GM12874 (cell line): ENCODE measurements around the gene CFDP1.

Experiments used
- TF ChIP-seq, protein P1 (sequence below): IDR thresholded peaks from 2 replicates; pipeline ENCODE4 v1.5.1; 2011; ENCODE audit warnings: low read depth, mild to moderate bottlenecking, control low read depth, low read length, moderate library complexity; ENCODE audit not compliant: insufficient read depth

Gene CFDP1

GRCh38 chr16:75476817-75477216, 43.5 kb upstream of the CFDP1 start:
- TF ChIP-seq, protein P1, sequence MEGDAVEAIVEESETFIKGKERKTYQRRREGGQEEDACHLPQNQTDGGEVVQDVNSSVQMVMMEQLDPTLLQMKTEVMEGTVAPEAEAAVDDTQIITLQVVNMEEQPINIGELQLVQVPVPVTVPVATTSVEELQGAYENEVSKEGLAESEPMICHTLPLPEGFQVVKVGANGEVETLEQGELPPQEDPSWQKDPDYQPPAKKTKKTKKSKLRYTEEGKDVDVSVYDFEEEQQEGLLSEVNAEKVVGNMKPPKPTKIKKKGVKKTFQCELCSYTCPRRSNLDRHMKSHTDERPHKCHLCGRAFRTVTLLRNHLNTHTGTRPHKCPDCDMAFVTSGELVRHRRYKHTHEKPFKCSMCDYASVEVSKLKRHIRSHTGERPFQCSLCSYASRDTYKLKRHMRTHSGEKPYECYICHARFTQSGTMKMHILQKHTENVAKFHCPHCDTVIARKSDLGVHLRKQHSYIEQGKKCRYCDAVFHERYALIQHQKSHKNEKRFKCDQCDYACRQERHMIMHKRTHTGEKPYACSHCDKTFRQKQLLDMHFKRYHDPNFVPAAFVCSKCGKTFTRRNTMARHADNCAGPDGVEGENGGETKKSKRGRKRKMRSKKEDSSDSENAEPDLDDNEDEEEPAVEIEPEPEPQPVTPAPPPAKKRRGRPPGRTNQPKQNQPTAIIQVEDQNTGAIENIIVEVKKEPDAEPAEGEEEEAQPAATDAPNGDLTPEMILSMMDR: no peak

DNA sequence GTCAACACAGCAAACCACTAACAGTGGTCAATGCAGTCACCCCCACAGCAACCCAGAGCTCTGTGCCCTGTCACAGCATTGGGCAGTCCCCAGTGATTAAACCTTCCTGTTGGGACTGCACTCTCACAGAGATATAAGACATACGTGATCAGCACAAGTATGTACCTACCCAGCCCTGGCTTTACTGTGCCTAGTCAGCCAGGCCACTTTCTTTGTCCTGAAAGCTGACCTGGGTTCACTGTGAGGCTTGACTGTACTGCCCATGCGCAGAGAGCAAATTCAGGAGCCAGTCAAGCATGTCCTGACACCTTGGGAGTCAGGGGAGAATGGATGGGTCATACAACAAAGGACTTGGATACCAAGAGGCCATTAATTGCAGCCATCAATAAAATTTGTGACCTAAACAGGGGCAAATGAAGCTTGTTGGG, 42.1 kb upstream of the CFDP1 start:
- TF ChIP-seq, protein P1: no peak

DNA sequence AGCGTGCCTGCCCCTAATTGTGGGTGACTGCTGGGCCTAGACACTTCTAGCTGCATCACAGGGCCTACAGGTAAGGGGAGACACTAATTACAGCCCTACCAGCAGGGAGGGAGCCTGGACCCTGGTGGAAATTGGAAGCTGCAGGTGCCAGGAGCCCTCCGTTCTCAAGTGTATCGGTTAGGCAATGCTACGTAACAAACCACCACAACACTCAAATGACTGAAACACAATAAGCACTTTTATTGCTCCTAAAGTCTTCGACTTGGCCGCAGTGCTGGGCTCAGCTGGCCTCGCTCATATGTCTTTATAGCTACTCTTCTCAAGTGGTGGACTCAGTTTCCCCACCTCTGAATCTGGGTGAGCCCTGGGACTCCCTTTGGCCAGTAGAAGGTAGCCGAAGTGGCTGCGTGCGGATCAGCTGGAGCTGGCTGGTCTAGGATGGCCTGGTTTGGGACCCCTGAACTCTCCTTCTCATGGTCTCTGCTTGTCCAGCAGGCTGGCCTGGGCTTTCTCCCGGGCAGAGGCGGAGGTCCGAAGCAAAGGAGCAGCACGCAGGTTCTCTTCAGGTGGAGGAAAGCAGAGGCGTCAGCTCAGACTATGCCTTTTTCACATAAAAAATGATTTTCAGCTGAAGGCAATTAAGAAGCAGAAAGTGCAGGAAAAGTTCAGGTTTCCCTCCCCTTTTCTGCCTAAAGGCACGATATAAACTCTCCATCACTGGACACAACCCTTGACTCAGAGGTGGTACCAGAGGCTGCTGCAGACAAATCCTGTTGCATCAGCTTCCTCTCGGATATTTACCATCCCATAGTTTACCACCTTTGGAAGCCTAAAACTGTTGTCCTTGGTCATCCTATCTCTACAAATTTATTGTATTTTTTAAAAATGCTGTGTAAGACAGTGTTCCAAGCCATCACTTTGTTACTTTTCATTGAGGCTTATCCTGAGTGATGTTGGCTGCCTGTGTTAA, 39.9 kb upstream of the CFDP1 start:
- TF ChIP-seq, protein P1: no peak

DNA sequence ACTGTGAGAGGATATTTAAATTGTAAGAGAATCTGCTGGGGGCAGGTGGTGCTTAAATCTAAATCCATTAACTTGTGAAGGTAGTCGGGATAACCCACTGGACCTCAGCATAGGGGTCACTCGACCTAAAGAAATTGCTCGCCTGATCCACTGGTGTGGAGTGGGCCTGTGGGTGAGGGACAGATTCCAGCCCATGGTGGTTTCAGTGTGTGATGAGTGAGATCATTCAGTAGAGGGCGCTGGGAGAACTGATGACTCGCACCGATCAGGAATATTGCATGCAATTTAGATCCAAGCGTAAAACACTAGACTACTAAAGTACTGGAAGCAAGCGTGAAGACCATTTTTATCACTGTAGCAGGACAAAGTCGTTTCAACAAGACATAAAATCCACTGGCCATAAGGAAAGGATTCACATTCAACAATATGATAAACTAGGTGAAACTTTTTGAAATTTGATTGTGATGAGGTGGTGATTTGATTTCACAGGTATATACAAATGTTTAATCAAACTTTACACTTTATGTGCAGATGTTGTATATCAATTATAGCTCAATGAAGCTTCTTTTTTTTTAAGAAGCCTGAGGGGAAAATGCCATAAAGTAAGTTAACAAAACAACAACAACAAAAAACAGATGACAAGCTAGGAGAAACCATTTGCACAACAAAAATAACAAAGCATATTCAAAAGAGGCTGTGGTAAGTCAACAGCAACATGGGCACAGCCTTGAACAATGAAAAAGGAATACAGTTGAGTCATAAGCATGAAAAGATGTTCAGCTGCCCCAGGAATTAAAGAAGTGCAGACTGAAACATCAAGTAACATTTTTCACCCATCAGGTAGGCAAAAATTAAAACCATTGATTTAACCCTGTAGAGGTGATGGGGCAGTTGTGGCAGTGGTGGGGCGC, 38.7 kb upstream of the CFDP1 start:
- TF ChIP-seq, protein P1: peak; percentile 77

GRCh38 chr16:75466760-75467159, 33.5 kb upstream of the CFDP1 start:
- TF ChIP-seq, protein P1: no peak

DNA sequence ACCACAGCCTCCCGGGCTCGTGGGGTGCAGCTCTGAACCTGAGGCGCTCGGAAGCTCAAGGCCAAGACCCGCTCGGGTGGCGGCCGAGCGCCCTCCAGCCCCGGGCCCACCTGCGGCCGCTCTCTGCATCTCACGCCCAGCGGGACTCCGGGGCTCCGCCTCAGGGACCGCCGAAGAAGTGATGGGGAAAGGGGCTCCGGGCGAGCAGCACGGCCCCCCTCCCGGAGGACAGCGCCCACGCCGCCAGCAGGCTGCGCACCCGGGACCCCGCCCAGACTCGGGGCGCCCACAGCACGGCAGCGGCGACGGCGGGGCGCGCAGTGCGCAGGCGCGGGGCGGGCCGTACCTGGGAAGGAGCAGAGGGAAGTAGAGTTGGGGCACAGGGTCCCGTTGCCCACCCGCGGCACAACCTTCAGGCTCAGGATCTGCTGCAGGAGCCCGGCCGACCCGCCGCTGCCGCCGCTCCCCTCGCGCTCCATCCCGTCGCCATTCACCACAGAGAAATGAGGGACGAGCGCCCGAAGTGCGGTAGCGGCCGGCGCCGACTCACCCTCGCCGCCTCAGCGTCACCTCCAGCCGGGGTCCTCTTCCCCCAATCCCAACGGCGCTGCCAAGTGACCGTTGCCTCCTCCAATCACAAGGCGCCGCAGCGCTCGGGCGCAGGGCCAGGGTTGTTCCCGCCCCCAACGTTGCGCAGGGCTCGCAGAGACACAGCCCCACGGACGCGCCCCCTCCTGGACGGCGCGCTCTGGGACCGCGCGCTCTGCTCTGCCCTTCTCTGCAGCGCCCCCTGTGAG, 31.0 kb upstream of the CFDP1 start, which contains the start of gene TMEM170A:
Gene TMEM170A (minus strand): TSS at position 568 of the 797 bp plus-strand sequence. CDS start 89 bp downstream, at position 479.
- TF ChIP-seq, protein P1: peak; percentile 100
